ENCODE measurements around the gene TPX2. TPM values are rescaled to one million over a fixed set of nuclear protein-coding genes. Genes with fewer than 3 reads are reported as not detected.

The TPX2 gene
- total and polyA plus RNA-seq, 2 donors (not counting 1 experiment from before 2014, with no cell fraction given), result 0.30 to 0.31 TPM

DNA sequence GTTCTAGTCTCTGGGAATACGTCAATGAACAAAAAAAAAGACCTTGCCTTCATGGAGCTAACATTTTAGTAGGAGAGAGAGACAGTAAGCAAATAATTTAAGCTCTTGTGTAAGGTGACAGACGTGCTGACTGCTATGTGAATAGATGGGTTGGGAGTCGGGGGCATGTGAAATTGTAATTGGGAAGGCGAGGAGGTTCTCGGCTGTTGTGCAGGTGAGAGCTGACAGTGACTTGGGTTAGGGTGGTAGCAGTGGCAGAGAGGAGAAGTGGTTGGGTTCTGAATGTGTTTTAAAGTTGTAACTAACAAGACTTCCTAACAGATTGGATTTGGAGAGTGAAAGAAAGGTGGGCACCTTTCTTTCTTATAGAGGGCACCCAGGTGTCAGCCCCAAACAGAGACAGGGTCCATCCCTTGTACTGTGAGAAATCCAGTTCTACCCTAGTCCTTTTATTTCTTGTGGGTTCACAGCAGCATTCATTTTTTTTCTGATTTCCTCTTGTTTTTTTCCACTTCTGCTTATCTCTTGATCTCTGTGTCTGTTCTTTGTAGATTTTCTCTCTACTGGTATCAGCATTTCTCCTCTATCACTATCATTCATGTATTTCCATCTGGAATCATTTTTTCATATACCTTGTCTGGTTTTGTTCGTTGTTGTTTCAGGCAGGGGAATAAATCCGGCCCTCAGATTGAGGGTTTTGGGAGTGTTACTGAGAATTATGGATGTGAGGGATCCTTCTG lies 64.6 kb downstream of the TPX2 start:
- no peaks in the 10 kb centered on the region for H3K36me3 ChIP-seq (replicated peaks in 1 of 2; ENCODE audit: control extremely low read depth in 1 of 2, control insufficient read depth in 1 of 2, extremely low read depth in 1 of 2, insufficient read depth in 2 of 2, low read length in 1 of 2)
- no peak for DNase-seq

More for the DNA sequence above, 64.6 kb downstream of the TPX2 start:
- Histone ChIP-seq H2AFZ (ENCODE audit: insufficient read depth, low read depth, low read length, poor library complexity, severe bottlenecking) (peak overlapping the region; percentile 21), H3K27ac (ENCODE audit: low read length in 2 of 2) (no peak overlapping the region), H3K9me3 (ENCODE audit: control extremely low read depth in 1 of 3, control insufficient read depth in 2 of 3, insufficient read depth in 1 of 3, low read length in 2 of 3) (no peaks in the 10 kb centered on the region), H3K4me1 (ENCODE audit: control insufficient read depth in 2 of 2, insufficient read depth in 2 of 2, low read length in 2 of 2) (peaks cover 16 to 19% of the 10 kb centered on the region in 2 donors), H3K4me2 (replicated peaks; ENCODE audit: low read depth, low read length, poor library complexity, severe bottlenecking) (no peak overlapping the region), H3K79me2 (ENCODE audit: control insufficient read depth, insufficient read depth, low read length) (no peaks in the 10 kb centered on the region), H4K20me1 (ENCODE audit: control insufficient read depth, insufficient read depth, low read length, poor library complexity, severe bottlenecking) (no peaks in the 10 kb centered on the region), H3K4me3 (ENCODE audit: control extremely low read depth in 1 of 5, extremely low read depth in 1 of 5, insufficient read depth in 1 of 5, low read depth in 2 of 5, low read length in 4 of 5) (no peak overlapping the region), H3K9ac (ENCODE audit: low read length) (no peak overlapping the region), H3K27me3 (replicated peaks in 1 of 4; ENCODE audit: control extremely low read depth in 1 of 4, control insufficient read depth in 3 of 4, insufficient read depth in 4 of 4, low read length in 3 of 4) (no peaks in the 10 kb centered on the region)
- ChIA-PET CTCF (interaction anchor here (0.6 kb wide), 2 partner anchors 56 to 114 kb away, joined by 3 read pairs; no protein-coding TSS in a partner anchor), POLR2A (no interaction called here)
- no peak for ATAC-seq (ENCODE audit: low read depth)
- Mint-ChIP-seq H3K4me1 (peaks cover 21% of the 10 kb centered on the region), H3K27ac (no peak overlapping the region), H3K27me3 (no peaks in the 10 kb centered on the region), H3K4me3 (no peak overlapping the region), H3K9me3 (ENCODE audit: insufficient read depth) (no peaks in the 10 kb centered on the region)
- intact Hi-C loops (cut with micrococcal nuclease), result no loop called here
- WGBS (ENCODE audit: insufficient coverage), result 85% methylated on average over 4 of the region's 7 CpGs
- TF ChIP-seq EZH2 (IDR thresholded peaks at IDR 0.05; ENCODE audit: borderline replicate concordance, insufficient read depth, low read depth, low read length, poor library complexity, severe bottlenecking), result no peak
- TF ChIP-seq, protein P1, sequence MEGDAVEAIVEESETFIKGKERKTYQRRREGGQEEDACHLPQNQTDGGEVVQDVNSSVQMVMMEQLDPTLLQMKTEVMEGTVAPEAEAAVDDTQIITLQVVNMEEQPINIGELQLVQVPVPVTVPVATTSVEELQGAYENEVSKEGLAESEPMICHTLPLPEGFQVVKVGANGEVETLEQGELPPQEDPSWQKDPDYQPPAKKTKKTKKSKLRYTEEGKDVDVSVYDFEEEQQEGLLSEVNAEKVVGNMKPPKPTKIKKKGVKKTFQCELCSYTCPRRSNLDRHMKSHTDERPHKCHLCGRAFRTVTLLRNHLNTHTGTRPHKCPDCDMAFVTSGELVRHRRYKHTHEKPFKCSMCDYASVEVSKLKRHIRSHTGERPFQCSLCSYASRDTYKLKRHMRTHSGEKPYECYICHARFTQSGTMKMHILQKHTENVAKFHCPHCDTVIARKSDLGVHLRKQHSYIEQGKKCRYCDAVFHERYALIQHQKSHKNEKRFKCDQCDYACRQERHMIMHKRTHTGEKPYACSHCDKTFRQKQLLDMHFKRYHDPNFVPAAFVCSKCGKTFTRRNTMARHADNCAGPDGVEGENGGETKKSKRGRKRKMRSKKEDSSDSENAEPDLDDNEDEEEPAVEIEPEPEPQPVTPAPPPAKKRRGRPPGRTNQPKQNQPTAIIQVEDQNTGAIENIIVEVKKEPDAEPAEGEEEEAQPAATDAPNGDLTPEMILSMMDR (IDR thresholded peaks at IDR 0.05), result no peak

Measured in B cell (primary cell).